Activated T-cell treated with anti-CD3 and anti-CD28 coated beads, Interleukin-2, amount 50 U/mL, for 72 hours (primary cell): ENCODE results near the gene INTS15. TPM values are rescaled to one million over a fixed set of nuclear protein-coding genes. Genes with fewer than 3 reads are reported as not detected.

Source experiments
- ATAC-seq, 2 donors: fragments of 150-1000 bp; cut with Tn5 transposase; replicated peaks in 1 of 2; 2 replicates each; pipeline ENCODE4 v1.10.0; 2021; ENCODE audit warnings: moderate library complexity in 2 of 2, mild to moderate bottlenecking in 1 of 2
- DNase-seq, 2 donors: peaks; one replicate each; pipeline ENCODE4 v3.0.0; 2021 to 2022; ENCODE audit warnings: mixed read lengths in 1 of 2
- H3K27ac Mint-ChIP-seq: one replicate; pipeline ENCODE4 v1.8.0; 2022; ENCODE audit warnings: mild to moderate bottlenecking, moderate library complexity, mixed read lengths
- H3K27me3 Mint-ChIP-seq: one replicate; pipeline ENCODE4 v1.8.0; 2022; ENCODE audit warnings: low read depth, mixed read lengths
- H3K36me3 Mint-ChIP-seq, 2 donors: one replicate each; pipeline ENCODE4 v1.8.0; 2022; ENCODE audit warnings: mixed read lengths in 2 of 2, mild to moderate bottlenecking in 1 of 2; ENCODE audit not compliant: insufficient read depth in 2 of 2
- H3K4me1 Mint-ChIP-seq: one replicate; pipeline ENCODE4 v1.8.0; 2022; ENCODE audit warnings: low read depth, mixed read lengths
- H3K4me3 Mint-ChIP-seq, 2 donors: one replicate each; pipeline ENCODE4 v1.8.0; 2022; ENCODE audit warnings: mild to moderate bottlenecking in 2 of 2, mixed read lengths in 2 of 2, moderate library complexity in 2 of 2
- H3K9me3 Mint-ChIP-seq, 2 donors: one replicate each; pipeline ENCODE4 v1.8.0; 2022; ENCODE audit warnings: mixed read lengths in 2 of 2
- total RNA-seq, 2 donors: library from RNA; stranded (reverse); gene quantifications; one replicate each; pipeline ENCODE4 v1.2.3, GENCODE V29; 2022

Gene INTS15
- total RNA-seq, 2 donors from 2014 or later = 32.5 to 33.4 TPM

DNA sequence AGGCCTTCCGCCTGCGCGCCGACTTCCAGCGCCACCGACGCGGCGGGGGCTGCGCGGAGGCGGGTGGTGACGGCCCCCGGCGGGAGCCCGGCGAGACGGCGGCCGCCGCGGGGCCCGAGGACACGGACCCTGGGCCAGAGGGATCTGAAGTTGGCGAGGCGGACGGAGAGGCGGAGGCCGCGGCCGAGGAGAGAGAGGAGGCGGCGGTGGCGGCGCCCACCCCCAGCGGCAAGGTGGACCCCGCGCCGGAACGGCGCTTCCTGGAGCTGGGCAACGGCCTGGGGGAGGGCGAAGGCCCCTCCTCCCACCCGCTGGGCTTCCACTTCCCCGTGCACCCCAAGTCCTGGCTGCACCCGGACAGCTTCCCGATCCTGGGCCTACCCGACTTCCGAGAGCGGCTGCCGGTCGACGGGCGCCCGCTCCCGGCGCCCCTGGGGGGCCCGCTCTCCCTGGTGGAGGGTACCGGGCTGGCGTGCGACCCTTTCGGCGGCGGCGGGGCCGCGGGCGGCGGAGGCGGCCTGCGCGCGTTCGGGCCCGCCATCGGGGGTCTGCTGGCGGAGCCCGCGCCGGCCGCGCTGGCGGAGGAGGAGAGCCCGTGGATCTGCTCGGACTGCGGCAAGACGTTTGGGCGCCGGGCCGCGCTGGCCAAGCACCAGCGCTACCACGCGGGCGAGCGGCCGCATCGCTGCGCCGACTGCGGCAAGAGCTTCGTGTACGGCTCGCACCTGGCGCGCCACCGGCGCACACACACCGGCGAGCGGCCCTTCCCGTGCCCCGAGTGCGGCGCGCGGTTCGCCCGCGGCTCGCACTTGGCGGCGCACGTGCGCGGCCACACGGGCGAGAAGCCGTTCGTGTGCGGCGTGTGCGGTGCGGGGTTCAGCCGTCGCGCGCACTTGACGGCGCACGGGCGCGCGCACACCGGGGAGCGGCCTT is 63.5 kb downstream of the INTS15 start:
- Mint-ChIP-seq H3K4me3 (no peak overlapping the region), H3K27me3 (no peaks in the 10 kb centered on the region), H3K36me3 (peaks cover 6 to 17% of the 10 kb centered on the region in 2 donors), H3K27ac (no peak overlapping the region), H3K9me3 (peaks cover 0 to 2% of the 10 kb centered on the region in 2 donors), H3K4me1 (peaks cover 6% of the 10 kb centered on the region)
- DNase-seq (no peak), ATAC-seq (no peak)

- H3K27ac Mint-ChIP-seq = no peak overlapping the region
- DNase-seq (no peak), ATAC-seq (no peak)
- H3K4me3 Mint-ChIP-seq = no peak overlapping the region
- no peaks in the 10 kb centered on the region for H3K27me3 Mint-ChIP-seq
- peaks cover 6 to 17% of the 10 kb centered on the region in 2 donors for H3K36me3 Mint-ChIP-seq
- H3K4me1 Mint-ChIP-seq = peaks cover 14% of the 10 kb centered on the region
- peaks cover 0 to 2% of the 10 kb centered on the region in 2 donors for H3K9me3 Mint-ChIP-seq
Measured at GRCh38 chr7:6654113-6654841, 64.5 kb downstream of the INTS15 start.

DNA sequence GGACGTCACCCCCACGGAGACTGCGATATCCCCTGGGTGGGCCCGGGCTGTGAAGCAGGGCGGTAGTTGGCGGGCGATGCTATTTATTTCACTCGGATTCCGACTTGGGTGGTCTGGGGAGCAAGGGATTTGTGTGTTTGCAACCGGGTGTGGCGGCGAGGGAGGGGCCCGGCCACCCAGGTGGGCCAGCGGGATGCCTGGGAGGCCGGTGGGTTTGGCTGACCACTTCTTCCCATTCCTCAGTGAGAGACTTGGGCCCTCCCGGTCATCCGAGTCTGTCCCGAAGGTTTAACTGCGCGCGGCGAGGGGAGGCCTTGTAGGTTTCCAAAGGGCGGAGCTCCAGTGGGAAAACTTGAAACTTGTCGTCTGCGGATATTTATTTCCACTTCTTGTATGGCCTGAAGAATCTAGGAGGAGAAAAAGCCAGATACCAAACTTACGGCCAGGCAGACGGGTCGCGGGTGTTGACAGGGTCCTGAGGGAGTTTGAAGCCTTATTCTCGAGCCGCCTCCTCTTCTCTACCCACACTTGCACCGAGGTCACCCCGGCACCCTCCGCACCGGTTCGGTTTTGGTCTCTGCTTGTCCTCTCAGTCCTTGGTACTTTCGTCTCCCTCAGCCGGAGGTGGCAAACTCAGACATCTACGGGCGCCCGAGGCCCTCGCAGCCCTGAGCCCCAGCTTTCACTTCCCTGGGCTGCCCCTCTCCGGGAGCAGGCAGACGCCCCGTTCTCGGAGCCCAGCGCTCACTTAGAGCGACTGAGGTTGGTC is 65.2 kb downstream of the INTS15 start:
- Mint-ChIP-seq H3K36me3 (peaks cover 6 to 14% of the 10 kb centered on the region in 2 donors), H3K4me1 (peaks cover 14% of the 10 kb centered on the region), H3K27ac (no peak overlapping the region), H3K27me3 (no peaks in the 10 kb centered on the region), H3K9me3 (peaks cover 0 to 2% of the 10 kb centered on the region in 2 donors), H3K4me3 (no peak overlapping the region)
- ATAC-seq = no peak
- DNase-seq = no peak

DNA sequence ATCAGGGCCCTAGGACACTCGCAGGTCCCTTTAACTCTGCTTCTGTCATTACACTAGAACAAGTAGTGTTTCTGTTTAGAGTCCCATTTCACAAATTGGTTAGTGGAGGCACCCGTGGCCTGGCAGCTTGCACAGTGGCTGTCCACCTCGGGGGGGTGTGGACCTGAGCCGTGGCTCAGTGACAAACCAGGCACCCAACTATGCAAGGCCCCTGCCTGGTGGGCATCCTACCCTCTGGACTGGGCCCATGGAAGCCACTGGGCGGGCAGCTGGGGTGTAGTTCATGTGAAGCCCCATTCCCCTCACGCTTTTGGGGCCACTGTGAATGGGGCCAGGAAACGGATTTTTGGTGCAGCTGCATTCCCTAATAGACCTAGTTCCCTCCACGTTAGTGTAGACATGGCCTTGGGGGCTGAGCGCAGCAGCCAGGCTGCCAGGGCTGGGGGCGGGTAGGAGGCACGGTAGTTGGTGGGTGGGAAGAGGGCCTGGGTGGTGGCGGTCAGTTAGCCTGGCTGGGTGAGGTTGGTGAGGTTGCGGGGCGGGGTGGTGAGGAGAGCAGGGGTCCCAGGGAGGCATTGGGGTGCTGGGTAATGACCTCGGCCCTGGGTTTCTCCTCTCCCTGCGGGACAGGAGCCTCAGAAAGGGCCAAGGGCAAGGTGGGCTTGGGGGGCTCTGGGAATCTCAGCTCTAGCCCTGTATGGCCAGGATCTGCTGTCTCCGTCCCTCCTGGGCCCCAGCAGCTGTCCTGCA is 66.0 kb downstream of the INTS15 start:
- no peak for DNase-seq
- no peaks in the 10 kb centered on the region for H3K27me3 Mint-ChIP-seq
- H3K4me3 Mint-ChIP-seq = no peak overlapping the region
- H3K36me3 Mint-ChIP-seq = peaks cover 4 to 10% of the 10 kb centered on the region in 2 donors
- peaks cover 0 to under 1% of the 10 kb centered on the region in 2 donors for H3K9me3 Mint-ChIP-seq
- H3K27ac Mint-ChIP-seq = no peak overlapping the region
- ATAC-seq = no peak
- H3K4me1 Mint-ChIP-seq = peaks cover 14% of the 10 kb centered on the region

DNA sequence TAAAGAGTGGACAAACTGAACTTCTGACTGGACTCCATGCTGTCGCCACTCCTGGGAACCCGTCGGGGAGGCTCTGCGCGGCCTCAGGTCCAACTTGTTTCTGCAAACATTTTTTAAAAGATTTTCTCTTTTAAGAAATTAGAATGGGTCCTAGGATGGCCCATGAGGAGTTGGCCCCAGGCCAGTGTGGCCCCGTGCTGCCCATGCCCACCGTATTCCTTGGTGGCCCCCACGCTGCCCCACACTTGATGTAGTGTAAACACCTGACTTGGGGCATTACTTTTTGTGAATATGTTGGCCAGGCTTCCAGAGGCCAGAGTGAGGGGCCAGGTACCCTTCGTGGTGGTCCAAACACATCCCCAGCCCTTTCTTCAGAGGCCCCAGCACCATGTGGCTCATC is 66.6 kb downstream of the INTS15 start:
- H3K4me1 Mint-ChIP-seq = peaks cover 14% of the 10 kb centered on the region
- no peak for DNase-seq
- no peak overlapping the region for H3K4me3 Mint-ChIP-seq
- H3K36me3 Mint-ChIP-seq = peaks cover 3 to 5% of the 10 kb centered on the region in 2 donors
- no peak for ATAC-seq
- no peak overlapping the region for H3K27ac Mint-ChIP-seq
- H3K27me3 Mint-ChIP-seq = no peaks in the 10 kb centered on the region
- H3K9me3 Mint-ChIP-seq = no peaks in the 10 kb centered on the region

Other genes with a start within 250 kb of the INTS15 start
- 10 to 100 TPM; 15.0 to 19.6 TPM for gene FAM220A, start 241.1 kb upstream of the INTS15 start, total RNA-seq
- 100 to 1,000 TPM; 171 to 176 TPM for gene RAC1, start 215.5 kb upstream of the INTS15 start, total RNA-seq
- 10 to 100 TPM; 12.9 to 17.9 TPM for gene DAGLB, start 142.1 kb upstream of the INTS15 start, total RNA-seq
- 10 to 100 TPM; 64.9 to 88.0 TPM for gene KDELR2, start 105.9 kb upstream of the INTS15 start, total RNA-seq
- gene GRID2IP, start 38.6 kb upstream of the INTS15 start, total RNA-seq = under 1 TPM; 0.28 to 0.29 TPM
- 10 to 100 TPM; 48.5 to 48.9 TPM for gene ZDHHC4, start 12.6 kb upstream of the INTS15 start, total RNA-seq
- gene ZNF853, start 25.6 kb downstream of the INTS15 start, total RNA-seq = 1 to 10 TPM; 3.2 to 4.0 TPM
- 10 to 100 TPM; 23.5 to 24.6 TPM for gene ZNF316, start 47.3 kb downstream of the INTS15 start, total RNA-seq
- 10 to 100 TPM; 18.5 to 21.5 TPM for gene ZNF12, start 116.9 kb downstream of the INTS15 start, total RNA-seq
- under 1 TPM in 1 of 2 donors, not detected in 1; 0.89 TPM for gene RSPH10B2, start 164.1 kb downstream of the INTS15 start, total RNA-seq
- 100 to 1,000 TPM in 1 of 2 donors, 10 to 100 TPM in 1; 70.9 to 108 TPM for gene CCZ1B, start 236.3 kb downstream of the INTS15 start, total RNA-seq